Right lobe of liver (tissue), 6 donors: ENCODE measurements around the gene ITGAE. TPM values are rescaled to one million over a fixed set of nuclear protein-coding genes. Genes with fewer than 3 reads are reported as not detected.

Experiments
- ATAC-seq, 4 donors: fragments of 200-7000 bp; cut with Tn5 transposase; one replicate each; pipeline ENCODE4 v1.9.1; 2020; ENCODE audit warnings: mild to moderate bottlenecking in 4 of 4, moderate library complexity in 4 of 4
- DNase-seq, 3 donors: peaks; one replicate each; pipeline ENCODE4 v3.0.0-alpha.2; 2020
- H3K27ac ChIP-seq, 3 donors: fragments of 200-600 bp; one replicate each; pipeline ENCODE4 v1.8.0; 2022
- H3K27me3 ChIP-seq, 2 donors: fragments of 200-600 bp; one replicate each; pipeline ENCODE4 v1.8.0; 2022
- H3K36me3 ChIP-seq, 4 donors: fragments of 200-600 bp; sonication (generic) in 1 of 4; one replicate each; pipeline versions ENCODE4 v1.5.1 to v1.8.0; 2017 to 2022; ENCODE audit warnings: control low read depth in 1 of 4
- H3K4me1 ChIP-seq, 4 donors: fragments of 200-600 bp; sonication (generic) in 1 of 4; one replicate each; pipeline versions ENCODE4 v1.5.1 to v1.8.0; 2017 to 2022; ENCODE audit warnings: control low read depth in 1 of 4
- H3K4me3 ChIP-seq, 3 donors: fragments of 200-600 bp; one replicate each; pipeline ENCODE4 v1.8.0; 2022
- H3K9me3 ChIP-seq, 4 donors: fragments of 200-600 bp; sonication (generic) in 1 of 4; one replicate each; pipeline versions ENCODE4 v1.5.1 to v1.8.0; 2017 to 2022; ENCODE audit warnings: control low read depth in 1 of 4
- POLR2A ChIP-seq: fragments of 450-650 bp; IDR thresholded peaks from one replicate; pipeline ENCODE4 v1.6.1; 2017; ENCODE audit warnings: antibody characterized with exemption, mild to moderate bottlenecking
- WGBS: methylation state at CpG from one replicate; pipeline ENCODE4 v1.1.6; 2018; ENCODE audit warnings: low coverage, low lambda C conversion rate; ENCODE audit not compliant: insufficient coverage; ENCODE audit errors: missing lambda C conversion rate; 5-methylcytosine and 5-hydroxymethylcytosine counted together
- intact Hi-C, 2 donors: fragments of 100-400 bp; cut with DNase I; formaldehyde crosslinking; loops; one replicate each; pipeline versions ENCODE4 v1.11.2 to v1.14.1; 2022
- total RNA-seq, 6 experiments: library from RNA; depleted of rRNA in 2 of 6; stranded (reverse); fragments of >200 nt in 2 of 6; fragmentation: NEBNext Ultra II Directional in 3 of 6; extraction: Animal tissue kit (Norgen Biotek cat#: 25700) in 3 of 6; gene quantifications; one replicate each; pipeline versions ENCODE4 v1.1.0 to v1.2.4, GENCODE V29; 2016 to 2023
- TF ChIP-seq, protein P1 (sequence below), 4 donors: fragments of 200-600 bp in 3 of 4; fragments of 450-650 bp in 1 of 4; IDR thresholded peaks; one replicate each; pipeline versions ENCODE4 v1.5.1 to v1.8.0; 2016 to 2022; ENCODE audit warnings: antibody characterized with exemption in 4 of 4, mild to moderate bottlenecking in 2 of 4
- donor health status: DM: no; HTN: yes; CAD: no.
- donor health status: DM: no; HTN: no; CAD: no.
- donor health status: DM: no; HTN: no; CAD: no.
- donor health status: DM: no; HTN: yes; CAD: no.
- donor health status: DM: no; HTN: yes; CAD: no.

ITGAE gene
- total RNA-seq, 6 experiments from 2014 or later: 5.4 to 7.7 (median 5.8) TPM

DNA sequence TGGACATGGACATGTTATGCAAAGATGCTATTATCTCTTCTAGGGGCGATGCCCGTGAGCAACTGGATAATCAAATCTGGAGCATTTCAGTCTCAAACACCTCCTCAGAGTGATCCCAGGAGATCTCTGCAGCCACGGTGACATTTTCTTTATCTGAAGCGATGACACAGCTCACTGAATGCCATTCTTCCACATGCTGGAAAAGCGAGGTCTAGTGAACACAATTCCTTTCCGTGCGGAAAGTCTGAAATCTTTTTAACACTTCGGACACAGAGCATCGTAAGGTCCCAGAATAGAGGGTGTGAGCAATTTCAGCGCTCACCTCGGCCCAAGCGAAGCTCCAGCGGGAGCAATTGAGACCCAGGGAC, 77.8 kb downstream of the ITGAE start:
- peak in 1 of 4 donors; percentile 38 for ATAC-seq
- H3K9me3 ChIP-seq: no peaks in the 10 kb centered on the region
- no peaks in the 10 kb centered on the region for H3K27me3 ChIP-seq
- no peak for DNase-seq
- TF ChIP-seq, protein P1, sequence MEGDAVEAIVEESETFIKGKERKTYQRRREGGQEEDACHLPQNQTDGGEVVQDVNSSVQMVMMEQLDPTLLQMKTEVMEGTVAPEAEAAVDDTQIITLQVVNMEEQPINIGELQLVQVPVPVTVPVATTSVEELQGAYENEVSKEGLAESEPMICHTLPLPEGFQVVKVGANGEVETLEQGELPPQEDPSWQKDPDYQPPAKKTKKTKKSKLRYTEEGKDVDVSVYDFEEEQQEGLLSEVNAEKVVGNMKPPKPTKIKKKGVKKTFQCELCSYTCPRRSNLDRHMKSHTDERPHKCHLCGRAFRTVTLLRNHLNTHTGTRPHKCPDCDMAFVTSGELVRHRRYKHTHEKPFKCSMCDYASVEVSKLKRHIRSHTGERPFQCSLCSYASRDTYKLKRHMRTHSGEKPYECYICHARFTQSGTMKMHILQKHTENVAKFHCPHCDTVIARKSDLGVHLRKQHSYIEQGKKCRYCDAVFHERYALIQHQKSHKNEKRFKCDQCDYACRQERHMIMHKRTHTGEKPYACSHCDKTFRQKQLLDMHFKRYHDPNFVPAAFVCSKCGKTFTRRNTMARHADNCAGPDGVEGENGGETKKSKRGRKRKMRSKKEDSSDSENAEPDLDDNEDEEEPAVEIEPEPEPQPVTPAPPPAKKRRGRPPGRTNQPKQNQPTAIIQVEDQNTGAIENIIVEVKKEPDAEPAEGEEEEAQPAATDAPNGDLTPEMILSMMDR (IDR thresholded peaks at IDR 0.05): no peak
- no peak for TF ChIP-seq POLR2A
- H3K4me3 ChIP-seq: peak overlapping the region; percentile 65 to 87 (median 82)
- intact Hi-C loops: no loop called here
- peaks cover 0 to 13% (median 0%) of the 10 kb centered on the region in 4 donors for H3K4me1 ChIP-seq
- H3K36me3 ChIP-seq: peaks cover 0 to 5% (median 1%) of the 10 kb centered on the region in 4 donors
- peak overlapping the region; percentile 70 to 77 (median 71) for H3K27ac ChIP-seq
- WGBS: 1% methylated on average over 12 of the region's 13 CpGs

DNA sequence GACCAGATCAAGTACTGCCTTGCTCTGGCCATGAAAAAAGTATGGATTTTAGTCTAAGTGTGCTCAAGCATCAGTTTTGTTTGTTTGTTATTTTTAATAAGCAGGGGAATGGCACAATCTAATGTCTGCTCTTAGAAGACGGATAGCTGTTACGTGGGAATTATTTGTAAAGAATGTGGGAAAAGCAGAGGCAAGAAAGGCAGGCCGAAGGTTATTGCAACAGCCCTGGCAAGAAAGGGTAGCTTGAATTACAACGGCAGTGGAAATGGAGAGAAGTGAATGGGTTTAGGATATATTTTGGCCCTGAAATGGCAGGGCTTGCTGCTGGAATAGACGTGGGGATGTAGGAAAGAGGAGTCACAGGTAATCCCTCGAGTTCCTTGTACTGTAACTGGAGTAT, 78.3 kb downstream of the ITGAE start:
- DNase-seq: no peak

GRCh38 chr17:3719265-3719664, 81.7 kb downstream of the ITGAE start:
- ATAC-seq: no peak
- intact Hi-C loops: no loop called here
- H3K4me1 ChIP-seq: peaks cover 0 to 11% (median 0%) of the 10 kb centered on the region in 4 donors
- H3K36me3 ChIP-seq: peaks cover 0 to 40% (median 17%) of the 10 kb centered on the region in 4 donors
- no peaks in the 10 kb centered on the region for H3K9me3 ChIP-seq
- DNase-seq: no peak
- H3K27me3 ChIP-seq: no peaks in the 10 kb centered on the region
- no peak overlapping the region for H3K27ac ChIP-seq
- no peak overlapping the region for H3K4me3 ChIP-seq
- TF ChIP-seq POLR2A: no peak
- TF ChIP-seq, protein P1 (IDR thresholded peaks at IDR 0.05): no peak

More for the DNA sequence above, 78.3 kb downstream of the ITGAE start:
- WGBS: 28% methylated on average over 6 of the region's 6 CpGs
- Histone ChIP-seq H3K4me3 (peak overlapping the region; percentile 65 to 87 (median 82)), H3K9me3 (no peaks in the 10 kb centered on the region), H3K27ac (no peak overlapping the region), H3K4me1 (peaks cover 0 to 13% (median 0%) of the 10 kb centered on the region in 4 donors), H3K27me3 (no peaks in the 10 kb centered on the region), H3K36me3 (peaks cover 0 to 9% (median 4%) of the 10 kb centered on the region in 4 donors)
- TF ChIP-seq POLR2A: no peak
- TF ChIP-seq, protein P1 (IDR thresholded peaks at IDR 0.05): no peak
- no peak for ATAC-seq
- intact Hi-C loops: no loop called here

DNA sequence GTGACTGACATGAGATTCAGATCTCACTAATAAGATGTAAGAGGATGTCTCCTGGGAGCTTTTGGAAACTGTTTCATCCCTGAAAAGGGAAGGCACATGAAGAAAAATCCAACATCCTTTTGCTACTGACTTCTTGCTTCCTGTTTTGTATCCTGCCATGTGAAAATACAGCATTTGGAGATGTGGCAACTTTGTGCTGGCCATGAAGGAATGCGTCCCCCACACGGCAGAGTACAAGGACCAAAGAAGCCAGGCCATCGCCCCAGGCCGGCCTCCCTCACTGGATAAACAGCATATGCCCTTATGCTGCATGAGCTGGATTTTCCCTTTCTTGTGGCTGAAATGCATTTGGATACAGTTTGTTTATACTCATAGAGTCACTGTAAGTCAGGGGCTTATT, 82.8 kb downstream of the ITGAE start:
- no peak for TF ChIP-seq POLR2A
- TF ChIP-seq, protein P1 (IDR thresholded peaks at IDR 0.05): no peak
- Histone ChIP-seq H3K27me3 (no peaks in the 10 kb centered on the region), H3K9me3 (no peaks in the 10 kb centered on the region), H3K4me3 (no peak overlapping the region), H3K4me1 (peaks cover 0 to 8% (median 0%) of the 10 kb centered on the region in 4 donors), H3K27ac (no peak overlapping the region), H3K36me3 (peaks cover 0 to 40% (median 17%) of the 10 kb centered on the region in 4 donors)
- intact Hi-C loops: no loop called here
- DNase-seq (no peak), ATAC-seq (no peak)
- 65% methylated on average over 4 of the region's 4 CpGs for WGBS

GRCh38 chr17:3715296-3715695, 85.7 kb downstream of the ITGAE start:
- no peak for DNase-seq
- 77% methylated on average over 5 of the region's 8 CpGs for WGBS
- intact Hi-C loops: no loop called here
- no peak for TF ChIP-seq POLR2A
- TF ChIP-seq, protein P1 (IDR thresholded peaks at IDR 0.05): no peak
- no peaks in the 10 kb centered on the region for H3K27me3 ChIP-seq
- no peak for ATAC-seq
- no peaks in the 10 kb centered on the region for H3K9me3 ChIP-seq
- H3K36me3 ChIP-seq: peaks cover 0 to 40% (median 17%) of the 10 kb centered on the region in 4 donors
- no peak overlapping the region for H3K4me3 ChIP-seq
- no peak overlapping the region for H3K27ac ChIP-seq
- H3K4me1 ChIP-seq: no peaks in the 10 kb centered on the region
